Adrenal gland (tissue), 5 donors: ENCODE results near the gene LSM2.

ENCODE experiments used
- POLR2A ChIP-seq, 2 donors: fragments of 450-650 bp; IDR thresholded peaks; one replicate each; pipeline ENCODE4 v1.6.1; 2017; ENCODE audit warnings: antibody characterized with exemption in 2 of 2, mild to moderate bottlenecking in 2 of 2, moderate library complexity in 1 of 2
- TF ChIP-seq, protein P1 (sequence below), 6 experiments: fragments of 450-650 bp in 4 of 6; fragments of 200-600 bp in 2 of 6; sonication (generic) in 1 of 6; IDR thresholded peaks; 1 replicate in 5 of 6; 2 replicates in 1 of 6; pipeline versions ENCODE4 v1.5.1 to v1.8.0; 2016 to 2021; ENCODE audit warnings: antibody characterized with exemption in 6 of 6, mild to moderate bottlenecking in 2 of 6, moderate library complexity in 1 of 6
- donor health status: DM: no; HTN: no; CAD: no.

DNA sequence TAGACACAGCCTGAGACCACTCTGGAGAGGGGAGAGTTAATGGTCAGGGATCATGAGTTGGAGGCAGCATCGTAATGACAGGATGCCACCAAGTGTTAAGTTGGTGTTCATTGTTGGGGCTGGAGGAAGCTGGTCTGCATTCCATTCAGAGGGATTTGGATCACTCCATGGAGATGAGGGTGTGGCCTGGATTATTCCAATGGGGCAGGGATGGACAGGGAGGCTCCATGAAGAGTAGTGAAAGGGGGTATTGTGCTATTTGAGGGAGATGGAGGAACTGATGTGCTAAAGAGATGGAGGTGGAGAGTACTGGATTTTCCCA, 43.2 kb downstream of the LSM2 start:
- TF ChIP-seq, protein P1, sequence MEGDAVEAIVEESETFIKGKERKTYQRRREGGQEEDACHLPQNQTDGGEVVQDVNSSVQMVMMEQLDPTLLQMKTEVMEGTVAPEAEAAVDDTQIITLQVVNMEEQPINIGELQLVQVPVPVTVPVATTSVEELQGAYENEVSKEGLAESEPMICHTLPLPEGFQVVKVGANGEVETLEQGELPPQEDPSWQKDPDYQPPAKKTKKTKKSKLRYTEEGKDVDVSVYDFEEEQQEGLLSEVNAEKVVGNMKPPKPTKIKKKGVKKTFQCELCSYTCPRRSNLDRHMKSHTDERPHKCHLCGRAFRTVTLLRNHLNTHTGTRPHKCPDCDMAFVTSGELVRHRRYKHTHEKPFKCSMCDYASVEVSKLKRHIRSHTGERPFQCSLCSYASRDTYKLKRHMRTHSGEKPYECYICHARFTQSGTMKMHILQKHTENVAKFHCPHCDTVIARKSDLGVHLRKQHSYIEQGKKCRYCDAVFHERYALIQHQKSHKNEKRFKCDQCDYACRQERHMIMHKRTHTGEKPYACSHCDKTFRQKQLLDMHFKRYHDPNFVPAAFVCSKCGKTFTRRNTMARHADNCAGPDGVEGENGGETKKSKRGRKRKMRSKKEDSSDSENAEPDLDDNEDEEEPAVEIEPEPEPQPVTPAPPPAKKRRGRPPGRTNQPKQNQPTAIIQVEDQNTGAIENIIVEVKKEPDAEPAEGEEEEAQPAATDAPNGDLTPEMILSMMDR (IDR thresholded peaks at IDR 0.05): no peak
- TF ChIP-seq POLR2A (IDR thresholded peaks at IDR 0.05): no peak
